A673 (cell line): ENCODE results near the gene RAB4A.

Experiments used
- CTCF ChIP-seq: fragments of 300-800, 200-600 bp; sonication (generic); conservative IDR thresholded peaks from 2 replicates; pipeline ENCODE4 v1.5.1; 2017; ENCODE audit warnings: low read depth, mild to moderate bottlenecking, antibody characterized with exemption, low read length, moderate library complexity, mixed read lengths
- EZH2 ChIP-seq: fragments of 200-600 bp; sonication (generic); IDR thresholded peaks from 2 replicates; pipeline ENCODE4 v1.6.1; 2017; ENCODE audit warnings: borderline replicate concordance, low read depth, mild to moderate bottlenecking, mixed read lengths, antibody characterized with exemption, low read length; ENCODE audit not compliant: poor library complexity, severe bottlenecking

DNA sequence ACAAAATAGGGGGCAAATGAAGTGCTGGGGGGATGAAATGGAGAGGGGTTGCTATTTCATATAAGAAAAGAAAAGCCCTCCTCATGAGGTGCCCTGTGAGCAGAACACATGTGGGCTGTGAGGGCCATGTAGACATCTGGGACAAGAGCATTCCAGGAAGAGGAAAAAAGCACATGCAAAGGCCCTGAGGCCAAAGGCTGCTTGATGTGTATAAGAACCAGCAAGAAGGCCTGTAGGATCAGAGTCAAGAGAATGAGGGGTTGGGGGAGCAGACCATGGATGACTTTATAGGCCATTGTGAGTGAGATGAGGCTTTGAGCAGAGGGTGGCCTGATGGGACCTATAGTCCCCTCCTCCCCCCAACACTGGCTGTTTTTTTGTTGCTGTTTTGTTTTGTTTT is 7.7 kb upstream of the RAB4A start:
- no peak for TF ChIP-seq EZH2
- TF ChIP-seq CTCF = no peak
